GM12878 (cell line): ENCODE results near the gene PCDHGA5. TPM values are rescaled to one million over a fixed set of nuclear protein-coding genes. Genes with fewer than 3 reads are reported as not detected.
A peak's percentile ranks its signal among the peaks of the same experiment; 100 is the strongest.

Experiments used
- ATAC-seq: fragments of 200-7000 bp; cut with Tn5 transposase; 3 replicates; pipeline ENCODE4 v1.9.1; 2020; ENCODE audit warnings: mild to moderate bottlenecking, moderate library complexity
- BruUV-seq: library from RNA; stranded (reverse); fragments of 400-500 nt; replicated peaks from 2 replicates; lab custom pipeline; 2021; lab: Mats Ljungman, UMichigan
- CTCF ChIA-PET: fragments of 300-600 bp; sonication (Branson Sonifier 250); formaldehyde crosslinking; extraction: SDS; loops from one replicate; lab custom pipeline; 2021; ENCODE audit warnings: inconsistent platforms; lab: Yijun Ruan, JAX
- POLR2A ChIA-PET: fragments of 350-600 bp; formaldehyde crosslinking; extraction: SDS; loops from one replicate; lab custom pipeline; 2021; ENCODE audit warnings: inconsistent platforms; lab: Charles Lee
- RAD21 ChIA-PET: fragments of 300-600 bp; sonication (Branson Sonifier 250); formaldehyde crosslinking; loops from one replicate; lab custom pipeline; 2023; ENCODE audit warnings: antibody characterized with exemption; ENCODE audit not compliant: unreplicated experiment; lab: Charles Lee
- SMC1A ChIA-PET: fragments of 300-600 bp; sonication (Branson Sonifier 250); formaldehyde crosslinking; loops from one replicate; lab custom pipeline; 2023; ENCODE audit not compliant: unreplicated experiment, uncharacterized antibody; lab: Charles Lee
- DNase-seq: peaks from one replicate; pipeline ENCODE4 v3.0.0-alpha.2; 2011; ENCODE audit warnings: low read depth, low spot score
- FAIRE-seq: peaks from 3 replicates; lab custom pipeline; 2011; peaks lifted over from hg19 to GRCh38; lab: Jason Lieb, UNC
- H2AFZ ChIP-seq: 2 replicates; pipeline ENCODE4 v1.6.0; 2011; ENCODE audit warnings: low read depth, low read length, control low read depth; ENCODE audit not compliant: control insufficient read depth
- H3K27ac ChIP-seq: 2 replicates; pipeline ENCODE4 v1.5.1; 2011; ENCODE audit warnings: control low read depth; ENCODE audit not compliant: control insufficient read depth, insufficient read depth
- H3K27me3 ChIP-seq, 2 experiments: replicated peaks in 1 of 2; 2 replicates each; pipeline versions ENCODE4 v1.6.0 to v1.6.1; 2011; ENCODE audit warnings: low read length in 1 of 2; ENCODE audit not compliant: control insufficient read depth in 2 of 2, insufficient read depth in 2 of 2
- H3K36me3 ChIP-seq, 2 experiments: 2 replicates each; pipeline ENCODE4 v1.5.1; 2011; ENCODE audit warnings: low read length in 1 of 2; ENCODE audit not compliant: control insufficient read depth in 2 of 2, insufficient read depth in 2 of 2
- H3K4me1 ChIP-seq: 2 replicates; pipeline ENCODE4 v1.6.1; 2011; ENCODE audit warnings: mild to moderate bottlenecking, low read length, moderate library complexity, mixed read lengths; ENCODE audit not compliant: control insufficient read depth, insufficient read depth
- H3K4me2 ChIP-seq: 2 replicates; pipeline ENCODE4 v1.6.0; 2011; ENCODE audit warnings: control low read depth; ENCODE audit not compliant: control insufficient read depth, insufficient read depth
- H3K4me3 ChIP-seq: fragments of 200-600 bp; sonication (generic); 2 replicates; pipeline ENCODE4 v1.5.1; 2016
- H3K79me2 ChIP-seq: 2 replicates; pipeline ENCODE4 v1.6.0; 2011; ENCODE audit warnings: low read length; ENCODE audit not compliant: control insufficient read depth, insufficient read depth
- H3K9ac ChIP-seq: 2 replicates; pipeline ENCODE4 v1.8.0; 2011; ENCODE audit warnings: low read length, control low read depth, mixed read lengths; ENCODE audit not compliant: control insufficient read depth, insufficient read depth
- H3K9me3 ChIP-seq: replicated peaks from 3 replicates; pipeline ENCODE4 v1.5.1; 2011; ENCODE audit warnings: mild to moderate bottlenecking, low read length; ENCODE audit not compliant: control insufficient read depth, insufficient read depth
- H4K20me1 ChIP-seq: 2 replicates; pipeline ENCODE4 v1.6.0; 2011; ENCODE audit not compliant: control insufficient read depth, insufficient read depth
- MXI1 ChIP-seq: fragments of 150-350 bp; IDR thresholded peaks from 2 replicates; pipeline ENCODE4 v1.6.1; 2011; ENCODE audit warnings: low read depth, mild to moderate bottlenecking, inconsistent platforms, low read length, improper control_type of control experiment
- RAD21 ChIP-seq: IDR thresholded peaks from 2 replicates; pipeline ENCODE4 v1.6.1; 2011; ENCODE audit warnings: mild to moderate bottlenecking, low read depth, low read length, moderate library complexity; ENCODE audit not compliant: insufficient read depth
- TARDBP ChIP-seq: IDR thresholded peaks from 2 replicates; pipeline ENCODE4 v1.6.1; 2016; ENCODE audit warnings: borderline replicate concordance
- YBX1 ChIP-seq: fragments of 450-650 bp; IDR thresholded peaks from 2 replicates; pipeline ENCODE4 v1.6.1; 2016; ENCODE audit warnings: antibody characterized with exemption
- YY1 ChIP-seq: IDR thresholded peaks from 2 replicates; pipeline ENCODE4 v1.6.1; 2011; ENCODE audit warnings: low read depth, mild to moderate bottlenecking, low read length
- WGBS: methylation state at CpG from one replicate; pipeline ENCODE4 v1.1.6; 2016; ENCODE audit warnings: low lambda C conversion rate; ENCODE audit not compliant: insufficient replicate concordance, insufficient coverage; ENCODE audit errors: missing lambda C conversion rate; 5-methylcytosine and 5-hydroxymethylcytosine counted together
- in situ Hi-C: fragments of 300-500 bp; cut with MboI; formaldehyde crosslinking; loops from 9 replicates; pipeline ENCODE4 v1.14.3; 2018; ENCODE audit warnings: mixed read lengths
- intact Hi-C: fragments of 100-400 bp; cut with micrococcal nuclease; formaldehyde crosslinking; loops from one replicate; pipeline ENCODE4 v1.14.2; 2022; ENCODE audit not compliant: unreplicated experiment
- polyA plus RNA-seq, 11 experiments: library from polyadenylated mRNA; depleted of rRNA in 4 of 11; unstranded in 6 of 11; stranded (reverse) in 5 of 11; fragments of >200 nt; fragmentation: Nextera tagmentation in 4 of 11; fragmentation: Illumina TruSeq in 1 of 11; extraction: Ambion mirVana in 4 of 11; extraction: Trizol in 1 of 11; gene quantifications; 1 replicate in 1 of 11; 2 replicates in 10 of 11; pipeline versions ENCODE4 v1.2.1 to v1.2.3, GENCODE V29; 2011 to 2016; ENCODE audit warnings: inconsistent platforms in 2 of 11, missing spikeins in 2 of 11, low read depth in 1 of 11
- total RNA-seq, 4 experiments: library from RNA; depleted of rRNA in 3 of 4; stranded (reverse); fragments of >200 nt in 3 of 4; fragmentation: Illumina TruSeq in 1 of 4; extraction: Trizol in 1 of 4; gene quantifications; 2 replicates each; pipeline versions ENCODE4 v1.2.1 to v1.2.3, GENCODE V29; 2013 to 2021
- TF ChIP-seq, protein P1 (sequence below): fragments of 450-650 bp; IDR thresholded peaks from 2 replicates; pipeline ENCODE4 v1.6.1; 2017; ENCODE audit warnings: antibody characterized with exemption, mild to moderate bottlenecking, moderate library complexity
- TF ChIP-seq, protein P2 (sequence below), 3 experiments: IDR thresholded peaks in 2 of 3; conservative IDR thresholded peaks in 1 of 3; 2 replicates each; pipeline ENCODE4 v1.5.1; 2011; ENCODE audit warnings: low read depth in 3 of 3, low read length in 3 of 3, mild to moderate bottlenecking in 3 of 3, control low read depth in 2 of 3, moderate library complexity in 2 of 3, inconsistent platforms in 1 of 3, mixed read lengths in 1 of 3; ENCODE audit not compliant: control insufficient read depth in 2 of 3, insufficient read depth in 1 of 3; ENCODE audit errors: extremely low read depth in 1 of 3
- TF ChIP-seq, protein P3 (sequence below): fragments of 450-650 bp; IDR thresholded peaks from 2 replicates; pipeline ENCODE4 v1.6.1; 2016; ENCODE audit warnings: mild to moderate bottlenecking

PCDHGA5 gene
- total and polyA plus RNA-seq, 10 of the 15 experiments (the other 5 are each of a cell fraction or from before 2014, with no cell fraction given) = 0.10 to 0.23 (median 0.16) TPM; not detected in 4

DNA sequence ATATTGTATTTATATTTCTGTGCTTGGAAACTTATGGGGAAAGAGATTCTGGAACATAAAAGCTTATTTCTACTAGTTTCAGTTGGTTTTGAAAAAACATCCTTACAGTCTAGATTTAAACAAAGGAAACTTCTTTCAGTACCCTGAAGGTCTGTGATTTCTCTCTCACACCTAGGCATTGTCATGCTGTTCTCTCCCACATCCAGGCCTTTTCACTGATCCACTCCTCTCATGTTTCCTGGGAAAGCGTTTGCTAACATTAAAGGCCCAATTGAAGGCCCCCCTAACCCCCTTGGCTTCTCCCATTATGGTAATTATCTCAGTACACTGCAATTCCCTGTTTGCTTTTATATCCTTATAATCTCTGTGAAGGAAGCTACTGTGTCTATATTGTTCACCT is 21.2 kb upstream of the PCDHGA5 start (continued):
- TF ChIP-seq, protein P1, sequence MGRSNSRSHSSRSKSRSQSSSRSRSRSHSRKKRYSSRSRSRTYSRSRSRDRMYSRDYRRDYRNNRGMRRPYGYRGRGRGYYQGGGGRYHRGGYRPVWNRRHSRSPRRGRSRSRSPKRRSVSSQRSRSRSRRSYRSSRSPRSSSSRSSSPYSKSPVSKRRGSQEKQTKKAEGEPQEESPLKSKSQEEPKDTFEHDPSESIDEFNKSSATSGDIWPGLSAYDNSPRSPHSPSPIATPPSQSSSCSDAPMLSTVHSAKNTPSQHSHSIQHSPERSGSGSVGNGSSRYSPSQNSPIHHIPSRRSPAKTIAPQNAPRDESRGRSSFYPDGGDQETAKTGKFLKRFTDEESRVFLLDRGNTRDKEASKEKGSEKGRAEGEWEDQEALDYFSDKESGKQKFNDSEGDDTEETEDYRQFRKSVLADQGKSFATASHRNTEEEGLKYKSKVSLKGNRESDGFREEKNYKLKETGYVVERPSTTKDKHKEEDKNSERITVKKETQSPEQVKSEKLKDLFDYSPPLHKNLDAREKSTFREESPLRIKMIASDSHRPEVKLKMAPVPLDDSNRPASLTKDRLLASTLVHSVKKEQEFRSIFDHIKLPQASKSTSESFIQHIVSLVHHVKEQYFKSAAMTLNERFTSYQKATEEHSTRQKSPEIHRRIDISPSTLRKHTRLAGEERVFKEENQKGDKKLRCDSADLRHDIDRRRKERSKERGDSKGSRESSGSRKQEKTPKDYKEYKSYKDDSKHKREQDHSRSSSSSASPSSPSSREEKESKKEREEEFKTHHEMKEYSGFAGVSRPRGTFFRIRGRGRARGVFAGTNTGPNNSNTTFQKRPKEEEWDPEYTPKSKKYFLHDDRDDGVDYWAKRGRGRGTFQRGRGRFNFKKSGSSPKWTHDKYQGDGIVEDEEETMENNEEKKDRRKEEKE = no peak
- no peak for TF ChIP-seq MXI1

DNA sequence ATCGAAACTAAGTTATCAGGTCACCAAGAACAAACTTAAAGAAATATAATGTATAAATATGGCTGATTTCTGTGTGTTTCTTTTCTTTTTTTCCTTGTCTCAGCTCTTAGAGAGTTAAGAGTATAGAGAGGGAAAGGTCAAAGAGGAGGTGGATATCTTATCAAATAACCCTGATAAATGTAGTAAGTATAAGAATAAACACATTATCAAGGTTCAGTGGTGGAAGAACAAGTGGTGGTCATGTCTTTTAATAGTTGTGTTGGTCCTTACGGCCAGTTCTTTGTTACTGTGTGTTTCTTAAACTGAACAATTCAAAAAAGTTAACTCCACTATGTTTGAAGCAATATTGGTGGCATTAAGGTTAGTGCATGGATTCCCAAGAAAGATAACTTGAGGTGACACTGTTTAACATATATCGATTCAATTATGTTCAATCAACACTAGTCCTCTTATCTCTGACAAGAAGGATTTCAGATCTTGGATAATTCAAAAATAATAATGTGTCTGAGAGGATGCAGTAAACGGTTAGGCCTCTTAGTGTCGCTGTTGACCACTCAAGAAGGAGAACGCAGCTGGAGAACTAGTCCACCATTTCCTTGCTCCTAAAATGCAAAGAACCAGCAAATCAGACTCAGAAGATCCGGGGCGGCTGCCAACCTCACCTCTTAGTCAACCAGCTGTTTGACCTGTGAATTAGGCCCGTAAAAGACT is 20.6 kb upstream of the PCDHGA5 start, which contains the start of gene PCDHGA3:
TSS of gene PCDHGA3 (plus strand) at position 588 of the 711 bp plus-strand sequence. CDS start 205 bp downstream, outside the sequence.
- ATAC-seq = no peak
- intact Hi-C loops = no loop called here

More for the DNA sequence above, 20.6 kb upstream of the PCDHGA5 start, which contains the start of gene PCDHGA3:
- Histone ChIP-seq H4K20me1 (no peaks in the 10 kb centered on the region), H3K36me3 (no peaks in the 10 kb centered on the region), H3K27me3 (no peaks in the 10 kb centered on the region), H3K4me2 (no peak within 1 kb of the TSS), H3K4me1 (no peaks in the 10 kb centered on the region), H3K79me2 (no peaks in the 10 kb centered on the region), H3K9ac (no peak within 1 kb of the TSS), H3K27ac (no peak within 1 kb of the TSS), H2AFZ (no peak within 1 kb of the TSS), H3K9me3 (peaks cover 2% of the 10 kb centered on the region; the same call in 2 of the 3 replicates), H3K4me3 (0 out of 2 replicates have a peak within 1 kb of the TSS, but pooled peaks have one; percentile 11)
- ChIA-PET SMC1A (interaction anchor here (1.1 kb wide), 1 partner anchor 15 kb away, joined by 3 read pairs; no protein-coding TSS in a partner anchor), POLR2A (interaction anchor here (0.6 kb wide), 1 partner anchor 444 kb away, joined by 4 read pairs; no protein-coding TSS in a partner anchor), RAD21 (interaction anchor here (1.1 kb wide), 1 partner anchor 220 kb away, joined by 3 read pairs; no protein-coding TSS in a partner anchor), CTCF (interaction anchor here (0.7 to 1.6 kb wide), 3 partner anchors 23 to 221 kb away, joined by 3 to 5 read pairs (median 5); partner anchors contain the start of gene TAF7)
- 23% methylated on average over 9 of the region's 9 CpGs for WGBS
- in situ Hi-C loops = no loop called here
- no TSS peak for BruUV-seq
- no peak for DNase-seq
- peak; percentile 48; the same call in 1 of the 2 replicates for TF ChIP-seq YY1
- no peak for TF ChIP-seq YBX1
- TF ChIP-seq, protein P2, sequence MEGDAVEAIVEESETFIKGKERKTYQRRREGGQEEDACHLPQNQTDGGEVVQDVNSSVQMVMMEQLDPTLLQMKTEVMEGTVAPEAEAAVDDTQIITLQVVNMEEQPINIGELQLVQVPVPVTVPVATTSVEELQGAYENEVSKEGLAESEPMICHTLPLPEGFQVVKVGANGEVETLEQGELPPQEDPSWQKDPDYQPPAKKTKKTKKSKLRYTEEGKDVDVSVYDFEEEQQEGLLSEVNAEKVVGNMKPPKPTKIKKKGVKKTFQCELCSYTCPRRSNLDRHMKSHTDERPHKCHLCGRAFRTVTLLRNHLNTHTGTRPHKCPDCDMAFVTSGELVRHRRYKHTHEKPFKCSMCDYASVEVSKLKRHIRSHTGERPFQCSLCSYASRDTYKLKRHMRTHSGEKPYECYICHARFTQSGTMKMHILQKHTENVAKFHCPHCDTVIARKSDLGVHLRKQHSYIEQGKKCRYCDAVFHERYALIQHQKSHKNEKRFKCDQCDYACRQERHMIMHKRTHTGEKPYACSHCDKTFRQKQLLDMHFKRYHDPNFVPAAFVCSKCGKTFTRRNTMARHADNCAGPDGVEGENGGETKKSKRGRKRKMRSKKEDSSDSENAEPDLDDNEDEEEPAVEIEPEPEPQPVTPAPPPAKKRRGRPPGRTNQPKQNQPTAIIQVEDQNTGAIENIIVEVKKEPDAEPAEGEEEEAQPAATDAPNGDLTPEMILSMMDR (IDR thresholded peaks at IDR 0.05 in 2 of 3, conservative IDR thresholded peaks at IDR 0.05 in 1 of 3; ENCODE audit: control insufficient read depth in 2 of 3, extremely low read depth in 1 of 3, insufficient read depth in 1 of 3, low read depth in 3 of 3, low read length in 3 of 3) = peak in 2 of 3 experiments; percentile 10 to 16; a peak in 2 of 6 replicates
- TF ChIP-seq RAD21 = peak; percentile 33; the same call in 1 of the 2 replicates
- TF ChIP-seq, protein P3, sequence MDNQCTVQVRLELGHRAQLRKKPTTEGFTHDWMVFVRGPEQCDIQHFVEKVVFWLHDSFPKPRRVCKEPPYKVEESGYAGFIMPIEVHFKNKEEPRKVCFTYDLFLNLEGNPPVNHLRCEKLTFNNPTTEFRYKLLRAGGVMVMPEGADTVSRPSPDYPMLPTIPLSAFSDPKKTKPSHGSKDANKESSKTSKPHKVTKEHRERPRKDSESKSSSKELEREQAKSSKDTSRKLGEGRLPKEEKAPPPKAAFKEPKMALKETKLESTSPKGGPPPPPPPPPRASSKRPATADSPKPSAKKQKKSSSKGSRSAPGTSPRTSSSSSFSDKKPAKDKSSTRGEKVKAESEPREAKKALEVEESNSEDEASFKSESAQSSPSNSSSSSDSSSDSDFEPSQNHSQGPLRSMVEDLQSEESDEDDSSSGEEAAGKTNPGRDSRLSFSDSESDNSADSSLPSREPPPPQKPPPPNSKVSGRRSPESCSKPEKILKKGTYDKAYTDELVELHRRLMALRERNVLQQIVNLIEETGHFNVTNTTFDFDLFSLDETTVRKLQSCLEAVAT = no peak
- no peak for TF ChIP-seq TARDBP
- TF ChIP-seq, all 136 proteins: peak for 3
- FAIRE-seq = no peak
